Gastroesophageal sphincter (tissue), 3 donors: Measurements from ENCODE around the gene DNAJB9.

Experiments used
- POLR2A ChIP-seq, 2 donors: fragments of 450-650 bp; IDR thresholded peaks; one replicate each; pipeline ENCODE4 v1.6.1; 2017; ENCODE audit warnings: antibody characterized with exemption in 2 of 2, mild to moderate bottlenecking in 2 of 2, moderate library complexity in 1 of 2
- TF ChIP-seq, protein P1 (sequence below), 4 experiments: fragments of 200-600 bp in 2 of 4; fragments of 450-650 bp in 2 of 4; sonication (generic) in 1 of 4; IDR thresholded peaks; one replicate each; pipeline ENCODE4 v1.5.1; 2017 to 2019; ENCODE audit warnings: antibody characterized with exemption in 4 of 4, mild to moderate bottlenecking in 2 of 4, moderate library complexity in 2 of 4

DNA sequence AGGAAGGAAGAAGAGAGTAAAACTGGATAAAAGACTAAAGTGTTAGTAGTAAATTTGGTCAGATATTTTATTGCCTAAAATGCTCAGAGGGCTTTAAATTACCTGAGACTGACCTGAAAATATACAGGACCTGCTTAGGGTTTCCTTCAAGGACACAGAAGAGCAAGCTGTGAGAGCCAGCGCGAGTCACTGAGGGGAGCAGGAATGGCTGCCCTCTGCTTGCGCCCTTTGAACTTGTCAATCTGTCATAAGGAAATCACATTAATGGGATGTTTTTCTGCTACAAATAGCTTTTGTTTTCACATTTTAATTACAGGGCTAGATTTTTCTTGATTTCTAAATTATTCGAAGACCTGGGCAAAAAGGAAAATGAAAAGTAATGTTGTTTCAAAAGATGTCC is 26.9 kb downstream of the DNAJB9 start:
- TF ChIP-seq, protein P1, sequence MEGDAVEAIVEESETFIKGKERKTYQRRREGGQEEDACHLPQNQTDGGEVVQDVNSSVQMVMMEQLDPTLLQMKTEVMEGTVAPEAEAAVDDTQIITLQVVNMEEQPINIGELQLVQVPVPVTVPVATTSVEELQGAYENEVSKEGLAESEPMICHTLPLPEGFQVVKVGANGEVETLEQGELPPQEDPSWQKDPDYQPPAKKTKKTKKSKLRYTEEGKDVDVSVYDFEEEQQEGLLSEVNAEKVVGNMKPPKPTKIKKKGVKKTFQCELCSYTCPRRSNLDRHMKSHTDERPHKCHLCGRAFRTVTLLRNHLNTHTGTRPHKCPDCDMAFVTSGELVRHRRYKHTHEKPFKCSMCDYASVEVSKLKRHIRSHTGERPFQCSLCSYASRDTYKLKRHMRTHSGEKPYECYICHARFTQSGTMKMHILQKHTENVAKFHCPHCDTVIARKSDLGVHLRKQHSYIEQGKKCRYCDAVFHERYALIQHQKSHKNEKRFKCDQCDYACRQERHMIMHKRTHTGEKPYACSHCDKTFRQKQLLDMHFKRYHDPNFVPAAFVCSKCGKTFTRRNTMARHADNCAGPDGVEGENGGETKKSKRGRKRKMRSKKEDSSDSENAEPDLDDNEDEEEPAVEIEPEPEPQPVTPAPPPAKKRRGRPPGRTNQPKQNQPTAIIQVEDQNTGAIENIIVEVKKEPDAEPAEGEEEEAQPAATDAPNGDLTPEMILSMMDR (IDR thresholded peaks at IDR 0.05), result no peak
- TF ChIP-seq POLR2A (IDR thresholded peaks at IDR 0.05), result no peak
